ENCODE results near the gene AMBRA1. TPM values are rescaled to one million over a fixed set of nuclear protein-coding genes. Genes with fewer than 3 reads are reported as not detected.

AMBRA1 gene
- total and polyA plus RNA-seq, 2 donors (not counting 3 experiments of a cell fraction or from before 2014, with no cell fraction given), result 18.4 to 32.4 TPM

GRCh38 chr11:46641639-46642038 lies 47.8 kb upstream of the AMBRA1 start:
- ChIA-PET CTCF (interaction anchor here (0.6 kb wide), 1 partner anchor 19 kb away, joined by 3 read pairs; no protein-coding TSS in a partner anchor), POLR2A (no interaction called here)
- no peaks in the 10 kb centered on the region for H3K9me3 ChIP-seq (replicated peaks; ENCODE audit: control insufficient read depth, insufficient read depth, low read length)
- no peaks in the 10 kb centered on the region for H3K27me3 ChIP-seq (ENCODE audit: control insufficient read depth in 2 of 2, insufficient read depth in 2 of 2, low read length in 2 of 2)
- no peak overlapping the region for H3K27ac ChIP-seq (ENCODE audit: insufficient read depth, low read depth, low read length)
- H2AFZ ChIP-seq (ENCODE audit: low read depth, low read length), result no peak overlapping the region
- FAIRE-seq, result no peak
- no peak overlapping the region for H3K9ac ChIP-seq (replicated peaks; ENCODE audit: extremely low read depth, insufficient read depth, low read length)
- H3K9me1 ChIP-seq (replicated peaks; ENCODE audit: control insufficient read depth, extremely low read depth, insufficient read depth, low read length), result no peaks in the 10 kb centered on the region
- no peaks in the 10 kb centered on the region for H3K4me1 ChIP-seq (ENCODE audit: control insufficient read depth, extremely low read depth, insufficient read depth, low read length)
- peaks cover 0 to 10% of the 10 kb centered on the region in 2 experiments for H3K36me3 ChIP-seq (ENCODE audit: control insufficient read depth in 2 of 2, extremely low read depth in 1 of 2, insufficient read depth in 2 of 2, low read length in 2 of 2)
- DNase-seq (ENCODE audit: low read depth, low spot score), result no peak
- H3K4me2 ChIP-seq (ENCODE audit: insufficient read depth, low read length), result no peak overlapping the region
- intact Hi-C loops (cut with micrococcal nuclease) (no loop called here), dilution Hi-C loops (cut with MboI; ENCODE audit: extremely low pct_ligation_motif_present, low sequenced_read_pairs) (no loop called here)
- BruUV-seq (replicated peaks), result no TSS peak
- no peaks in the 10 kb centered on the region for H3K79me2 ChIP-seq (ENCODE audit: control insufficient read depth, insufficient read depth, low read length)
- no peaks in the 10 kb centered on the region for H4K20me1 ChIP-seq (replicated peaks; ENCODE audit: control insufficient read depth, extremely low read depth, insufficient read depth, low read length)
- TF ChIP-seq EZH2 (IDR thresholded peaks at IDR 0.05; ENCODE audit: borderline replicate concordance, low read depth, low read length, severe bottlenecking) (no peak), MYC (IDR thresholded peaks at IDR 0.05; ENCODE audit: low read depth, low read length) (no peak), GATA2 (IDR thresholded peaks at IDR 0.05; ENCODE audit: insufficient read depth, insufficient read length, low read depth, low read length) (no peak), FOS (IDR thresholded peaks at IDR 0.05; ENCODE audit: borderline replicate concordance, insufficient read depth, low read length) (no peak), POLR2A (IDR thresholded peaks at IDR 0.05; ENCODE audit: low read depth, low read length) (no peak), JUN (IDR thresholded peaks at IDR 0.05; ENCODE audit: borderline replicate concordance, insufficient read depth, insufficient read length, low read depth) (no peak), MAX (IDR thresholded peaks at IDR 0.05; ENCODE audit: insufficient read depth, insufficient read length) (no peak), POLR2AphosphoS5 (IDR thresholded peaks at IDR 0.05; ENCODE audit: insufficient read depth, low read depth, low read length) (no peak), CTCF (IDR thresholded peaks at IDR 0.05; ENCODE audit: extremely low read depth in 1 of 2, insufficient read depth in 1 of 2, low read depth in 1 of 2, low read length in 2 of 2) (no peak)
- no peak overlapping the region for H3K4me3 ChIP-seq (replicated peaks in 1 of 3; ENCODE audit: insufficient read depth in 1 of 3, low read depth in 1 of 3, low read length in 3 of 3)
